Stimulated activated naive CD8-positive, alpha-beta T cell treated with anti-CD3 and anti-CD28 coated beads, Interleukin-15, amount 100 ng/mL, for 72 hours (primary cell): ENCODE measurements around the gene R3HDM1.
"Not testable (repeated sequence)": the region's sequence is repeated elsewhere in the genome, so short reads cannot be mapped to it uniquely, and the experiment has no call there.

Source experiments
- ATAC-seq: fragments of 150-1000 bp; cut with Tn5 transposase; 2 replicates; pipeline ENCODE4 v1.10.0; 2021; ENCODE audit warnings: mild to moderate bottlenecking, moderate library complexity
- DNase-seq, 2 donors: peaks; one replicate each; pipeline ENCODE4 v3.0.0; 2021 to 2022
- H3K27ac Mint-ChIP-seq, 2 donors: one replicate each; pipeline ENCODE4 v1.8.0; 2022; ENCODE audit warnings: mild to moderate bottlenecking in 2 of 2, mixed read lengths in 2 of 2, moderate library complexity in 2 of 2
- H3K27me3 Mint-ChIP-seq: one replicate; pipeline ENCODE4 v1.8.0; 2022; ENCODE audit warnings: mixed read lengths
- H3K4me1 Mint-ChIP-seq: one replicate; pipeline ENCODE4 v1.8.0; 2022; ENCODE audit warnings: mild to moderate bottlenecking, mixed read lengths
- H3K4me3 Mint-ChIP-seq, 2 donors: one replicate each; pipeline ENCODE4 v1.8.0; 2022; ENCODE audit warnings: mild to moderate bottlenecking in 2 of 2, mixed read lengths in 2 of 2, moderate library complexity in 1 of 2
- H3K9me3 Mint-ChIP-seq, 2 donors: one replicate each; pipeline ENCODE4 v1.8.0; 2022; ENCODE audit warnings: mixed read lengths in 2 of 2

The R3HDM1 gene

GRCh38 chr2:135701442-135701841 is 170.2 kb downstream of the R3HDM1 start:
- H3K4me1 Mint-ChIP-seq: no peaks in the 10 kb centered on the region
- no peak overlapping the region for H3K4me3 Mint-ChIP-seq
- no peak overlapping the region for H3K27ac Mint-ChIP-seq
- DNase-seq (no peak), ATAC-seq (no peak)
- H3K9me3 Mint-ChIP-seq: no peaks in the 10 kb centered on the region
- H3K27me3 Mint-ChIP-seq: no peaks in the 10 kb centered on the region

- H3K4me1 Mint-ChIP-seq: no peaks in the 10 kb centered on the region
- H3K9me3 Mint-ChIP-seq: no peaks in the 10 kb centered on the region
- no peak for DNase-seq
- no peak for ATAC-seq
- H3K27ac Mint-ChIP-seq: no peak overlapping the region
- H3K4me3 Mint-ChIP-seq: no peak overlapping the region
- H3K27me3 Mint-ChIP-seq: no peaks in the 10 kb centered on the region
Observed at GRCh38 chr2:135703300-135703699, 172.0 kb downstream of the R3HDM1 start.

DNA sequence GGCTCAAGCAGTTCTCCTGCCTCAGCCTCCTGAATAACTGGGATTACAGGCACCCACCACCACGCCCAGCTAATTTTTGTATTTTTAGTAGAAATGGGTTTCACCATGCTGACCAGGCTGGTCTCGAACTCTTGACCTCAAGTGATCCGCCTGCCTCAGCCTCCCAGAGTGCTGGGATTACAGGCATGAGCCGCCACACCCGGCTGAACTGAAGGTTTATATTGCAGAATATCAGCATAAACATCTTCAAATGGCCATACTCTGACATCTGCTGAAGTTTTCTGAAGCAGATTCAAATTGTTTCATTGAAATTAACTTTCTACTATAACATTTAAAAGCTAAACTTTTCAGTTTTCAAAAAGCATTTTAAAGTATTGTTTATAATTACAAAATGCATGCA is 172.8 kb downstream of the R3HDM1 start:
- not testable (repeated sequence) for H3K4me1 Mint-ChIP-seq, ATAC-seq, H3K4me3 Mint-ChIP-seq, H3K27me3 Mint-ChIP-seq, DNase-seq, H3K9me3 Mint-ChIP-seq, H3K27ac Mint-ChIP-seq

GRCh38 chr2:135708159-135708558 is 176.9 kb downstream of the R3HDM1 start:
- no peak overlapping the region for H3K27ac Mint-ChIP-seq
- DNase-seq: no peak
- no peak for ATAC-seq
- no peak overlapping the region for H3K4me3 Mint-ChIP-seq
- H3K4me1 Mint-ChIP-seq: peaks cover 7% of the 10 kb centered on the region
- H3K27me3 Mint-ChIP-seq: no peaks in the 10 kb centered on the region
- no peaks in the 10 kb centered on the region for H3K9me3 Mint-ChIP-seq

DNA sequence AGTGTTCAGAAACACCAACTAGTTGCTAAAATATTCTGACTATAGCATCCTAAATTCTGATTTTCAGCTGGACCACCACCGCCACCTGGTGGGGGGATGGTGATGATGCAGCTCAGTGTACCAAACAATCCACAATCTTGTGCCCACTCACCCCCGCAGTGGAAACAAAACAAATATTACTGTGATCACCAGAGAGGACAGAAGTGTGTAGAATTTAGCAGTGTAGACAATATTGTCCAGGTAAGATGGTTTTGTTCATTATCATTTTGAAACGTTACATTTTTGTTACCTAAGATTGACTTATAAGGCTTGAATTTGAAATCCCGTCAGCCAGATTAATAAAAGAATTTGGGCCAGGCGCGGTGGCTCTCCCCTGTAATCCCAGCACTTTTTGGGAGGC is 178.7 kb downstream of the R3HDM1 start:
- ATAC-seq (peak; percentile 40), DNase-seq (peak; percentile 63 to 66)
- H3K4me1 Mint-ChIP-seq: peaks cover 7% of the 10 kb centered on the region
- H3K4me3 Mint-ChIP-seq: no peak overlapping the region
- no peaks in the 10 kb centered on the region for H3K9me3 Mint-ChIP-seq
- H3K27me3 Mint-ChIP-seq: no peaks in the 10 kb centered on the region
- H3K27ac Mint-ChIP-seq: no peak overlapping the region

GRCh38 chr2:135715086-135715485 is 183.8 kb downstream of the R3HDM1 start:
- not testable (repeated sequence) for H3K4me1 Mint-ChIP-seq, H3K4me3 Mint-ChIP-seq, ATAC-seq, H3K27me3 Mint-ChIP-seq, H3K27ac Mint-ChIP-seq, DNase-seq, H3K9me3 Mint-ChIP-seq

DNA sequence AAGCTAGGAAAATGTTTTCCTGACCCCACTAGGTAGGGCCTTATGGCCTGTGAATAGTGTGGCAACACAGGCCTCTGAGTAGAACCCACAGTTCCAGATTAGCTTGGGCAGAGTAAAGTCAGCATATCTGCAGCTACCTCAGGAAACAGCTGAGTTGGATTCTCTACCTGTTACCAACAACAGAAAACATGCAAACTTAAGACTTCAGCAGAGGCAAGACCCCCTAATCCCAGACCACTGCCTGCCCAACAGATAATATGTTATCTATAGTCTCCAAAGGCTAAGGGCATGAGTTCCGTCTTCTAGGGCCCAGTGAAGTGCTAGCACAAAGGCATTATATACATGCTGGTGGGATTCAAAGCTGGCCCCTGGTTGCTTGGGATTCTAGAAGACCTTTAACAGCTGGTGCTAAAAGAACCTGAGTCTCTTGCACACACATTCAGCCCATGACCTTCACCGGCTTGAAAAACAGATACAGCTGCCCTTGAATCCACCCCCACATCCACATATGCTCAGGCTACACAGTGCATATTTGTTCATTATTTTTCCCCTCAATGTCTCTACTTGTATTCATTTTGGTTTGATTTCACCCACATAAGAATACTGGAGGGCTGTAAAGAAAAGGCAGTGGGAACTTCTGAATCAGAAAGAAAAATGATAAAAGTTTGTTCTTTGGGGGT is 196.9 kb downstream of the R3HDM1 start:
- H3K4me3 Mint-ChIP-seq: no peak overlapping the region
- ATAC-seq (no peak), DNase-seq (no peak)
- H3K27me3 Mint-ChIP-seq: no peaks in the 10 kb centered on the region
- peaks cover 9% of the 10 kb centered on the region for H3K4me1 Mint-ChIP-seq
- no peaks in the 10 kb centered on the region for H3K9me3 Mint-ChIP-seq
- no peak overlapping the region for H3K27ac Mint-ChIP-seq

- Mint-ChIP-seq H3K9me3 (no peaks in the 10 kb centered on the region), H3K27ac (peak overlapping the region; percentile 1 to 3), H3K4me3 (peak overlapping the region in 1 of 2 donors; percentile 5), H3K4me1 (peaks cover 15% of the 10 kb centered on the region), H3K27me3 (no peaks in the 10 kb centered on the region)
- ATAC-seq: peak; percentile 26
- DNase-seq: no peak
Observed at GRCh38 chr2:135732561-135732960, 201.3 kb downstream of the R3HDM1 start.

DNA sequence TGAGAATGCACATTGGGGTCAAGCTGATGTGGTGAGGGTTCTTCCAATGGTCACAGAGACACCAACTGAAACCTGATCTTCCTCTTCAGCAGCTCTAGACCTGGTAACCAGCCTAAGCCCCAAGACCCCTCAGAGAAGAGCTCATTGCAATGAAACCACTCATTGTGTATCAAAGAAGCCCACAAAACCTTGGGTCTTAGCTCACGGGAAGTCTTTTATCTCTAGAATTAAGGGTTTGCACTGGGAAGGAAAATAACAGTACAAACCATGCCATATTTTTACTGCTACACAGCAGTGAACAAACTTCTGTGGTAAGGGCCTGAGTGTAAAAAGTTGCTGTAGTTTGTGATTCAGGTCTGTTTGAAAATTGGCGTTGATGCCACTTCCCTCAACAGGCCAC is 201.8 kb downstream of the R3HDM1 start:
- H3K27me3 Mint-ChIP-seq: no peaks in the 10 kb centered on the region
- no peaks in the 10 kb centered on the region for H3K9me3 Mint-ChIP-seq
- ATAC-seq (no peak), DNase-seq (no peak)
- H3K4me3 Mint-ChIP-seq: no peak overlapping the region
- H3K27ac Mint-ChIP-seq: no peak overlapping the region
- H3K4me1 Mint-ChIP-seq: peaks cover 15% of the 10 kb centered on the region

GRCh38 chr2:135736546-135736945 is 205.3 kb downstream of the R3HDM1 start:
- no peaks in the 10 kb centered on the region for H3K27me3 Mint-ChIP-seq
- no peak for DNase-seq
- H3K4me1 Mint-ChIP-seq: peaks cover 20% of the 10 kb centered on the region
- no peak overlapping the region for H3K27ac Mint-ChIP-seq
- no peaks in the 10 kb centered on the region for H3K9me3 Mint-ChIP-seq
- no peak overlapping the region for H3K4me3 Mint-ChIP-seq
- no peak for ATAC-seq

DNA sequence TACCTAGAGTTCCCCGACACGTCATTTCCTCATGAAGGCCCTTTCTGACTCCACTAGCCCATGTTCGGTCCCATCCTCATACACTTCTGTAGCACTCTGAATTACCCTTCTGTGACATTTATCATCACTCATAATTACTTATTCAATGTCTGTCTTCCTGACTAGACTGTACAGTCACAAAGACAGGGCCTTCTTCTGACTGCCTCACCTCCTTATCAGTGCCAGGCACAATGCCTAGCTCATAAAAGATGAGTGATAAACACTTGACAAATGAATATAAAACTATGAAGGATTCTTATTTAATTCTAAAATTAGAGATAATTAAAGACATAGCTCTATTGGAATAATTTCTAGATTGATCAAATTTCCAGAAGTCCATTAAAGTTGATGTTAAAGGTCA is 208.9 kb downstream of the R3HDM1 start:
- no peak for ATAC-seq
- peaks cover 20% of the 10 kb centered on the region for H3K4me1 Mint-ChIP-seq
- H3K27me3 Mint-ChIP-seq: no peaks in the 10 kb centered on the region
- H3K9me3 Mint-ChIP-seq: no peaks in the 10 kb centered on the region
- DNase-seq: no peak
- no peak overlapping the region for H3K4me3 Mint-ChIP-seq
- H3K27ac Mint-ChIP-seq: no peak overlapping the region

- Mint-ChIP-seq H3K4me1 (peaks cover 25% of the 10 kb centered on the region), H3K4me3 (no peak overlapping the region), H3K27me3 (no peaks in the 10 kb centered on the region), H3K27ac (no peak overlapping the region), H3K9me3 (no peaks in the 10 kb centered on the region)
- DNase-seq (no peak), ATAC-seq (no peak)
Observed at GRCh38 chr2:135741043-135741394, 209.7 kb downstream of the R3HDM1 start.

DNA sequence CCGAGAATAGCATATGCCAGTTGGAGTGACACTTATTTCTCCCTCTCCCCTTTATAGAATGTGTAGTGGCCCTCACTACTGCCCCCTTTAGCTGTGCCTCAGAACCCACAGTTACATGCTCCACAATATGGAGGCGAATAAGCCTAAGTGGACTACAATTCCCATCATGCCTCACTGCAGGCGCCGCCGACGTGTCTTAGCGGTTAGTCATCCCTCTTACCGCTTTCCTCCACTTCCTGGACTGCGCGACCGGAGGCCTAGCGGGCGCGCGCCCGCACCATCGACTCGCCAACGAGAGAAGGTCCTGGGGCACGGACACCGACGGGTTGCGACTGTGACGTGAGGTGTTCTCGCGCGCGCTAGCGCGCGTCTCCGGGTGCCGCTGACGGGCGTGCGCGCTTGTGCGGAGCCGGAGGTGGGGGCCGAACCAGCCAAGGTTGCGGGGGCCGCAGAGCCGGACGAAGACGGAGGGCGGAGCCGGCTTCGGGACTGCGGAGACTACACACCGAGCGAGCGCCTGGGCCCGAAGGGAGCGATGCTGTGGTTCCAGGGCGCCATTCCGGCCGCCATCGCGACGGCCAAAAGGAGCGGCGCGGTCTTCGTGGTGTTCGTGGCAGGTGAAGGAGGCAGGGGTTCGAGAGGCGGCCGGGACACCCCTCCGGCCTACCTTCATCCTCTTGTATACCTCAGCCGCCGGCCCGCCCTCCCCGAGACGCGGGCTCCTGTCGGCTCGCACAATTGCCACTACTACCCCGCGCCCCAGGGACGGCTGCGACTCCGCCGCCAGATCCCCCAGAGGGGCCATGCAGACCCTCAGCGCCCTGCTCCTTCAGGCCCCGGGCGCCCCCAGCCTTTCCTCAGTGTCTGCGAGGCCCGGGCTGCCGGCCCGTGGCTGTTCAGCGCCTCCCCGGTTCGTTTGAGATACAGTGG is 210.4 kb downstream of the R3HDM1 start, which contains the start of gene UBXN4:
UBXN4 (plus strand) TSS at position 461 of the 930 bp plus-strand sequence; CDS start at position 536, 75 bp downstream.
- peak within 1 kb of the TSS; percentile 99 to 100 for H3K27ac Mint-ChIP-seq
- H3K4me1 Mint-ChIP-seq: peaks cover 31% of the 10 kb centered on the region
- H3K27me3 Mint-ChIP-seq: no peaks in the 10 kb centered on the region
- H3K4me3 Mint-ChIP-seq: peak within 1 kb of the TSS; percentile 96 to 99
- peak; percentile 95 for ATAC-seq
- peak; percentile 91 to 97 for DNase-seq
- no peaks in the 10 kb centered on the region for H3K9me3 Mint-ChIP-seq

GRCh38 chr2:135742325-135742757 is 211.1 kb downstream of the R3HDM1 start:
- DNase-seq (no peak), ATAC-seq (peak; percentile 27)
- no peaks in the 10 kb centered on the region for H3K27me3 Mint-ChIP-seq
- H3K27ac Mint-ChIP-seq: peak overlapping the region; percentile 99 to 100
- H3K4me3 Mint-ChIP-seq: peak overlapping the region; percentile 96 to 99
- H3K9me3 Mint-ChIP-seq: no peaks in the 10 kb centered on the region
- H3K4me1 Mint-ChIP-seq: peaks cover 35% of the 10 kb centered on the region

GRCh38 chr2:135743860-135744259 is 212.6 kb downstream of the R3HDM1 start:
- H3K4me1 Mint-ChIP-seq: peaks cover 35% of the 10 kb centered on the region
- H3K27me3 Mint-ChIP-seq: no peaks in the 10 kb centered on the region
- H3K27ac Mint-ChIP-seq: peak overlapping the region in 1 of 2 donors; percentile 19
- H3K9me3 Mint-ChIP-seq: no peaks in the 10 kb centered on the region
- ATAC-seq: no peak
- no peak for DNase-seq
- peak overlapping the region; percentile 68 to 69 for H3K4me3 Mint-ChIP-seq

DNA sequence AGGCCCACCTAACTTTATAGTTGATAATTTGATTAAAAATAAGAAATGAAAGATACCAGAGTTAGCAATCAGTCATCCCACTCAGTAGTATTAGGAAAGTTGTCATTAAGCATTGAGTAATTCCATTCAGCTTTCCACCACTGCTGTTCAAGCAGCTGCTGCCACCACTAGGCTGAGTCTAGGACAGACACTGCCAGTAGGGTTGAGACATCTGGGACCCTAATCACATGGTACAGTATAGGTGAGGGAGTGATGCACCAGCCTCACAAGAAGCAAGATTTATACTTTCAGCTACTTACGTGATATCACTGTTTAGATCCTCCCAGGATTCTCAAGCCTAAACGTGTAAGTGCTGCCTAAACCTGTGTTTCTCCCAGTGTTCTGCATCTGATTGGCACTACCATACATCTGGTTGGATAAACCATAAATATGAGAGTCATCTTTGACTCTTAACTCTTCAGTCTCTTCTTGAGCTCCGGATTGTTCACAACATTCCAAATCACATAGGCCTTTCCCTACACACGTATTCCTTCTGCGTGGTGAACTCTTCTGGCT is 213.6 kb downstream of the R3HDM1 start:
- peak overlapping the region in 1 of 2 donors; percentile 50 for H3K27ac Mint-ChIP-seq
- ATAC-seq (peak; percentile 21), DNase-seq (peak in 1 of 2 donors; percentile 26)
- H3K4me1 Mint-ChIP-seq: peaks cover 35% of the 10 kb centered on the region
- no peaks in the 10 kb centered on the region for H3K27me3 Mint-ChIP-seq
- peak overlapping the region in 1 of 2 donors; percentile 68 for H3K4me3 Mint-ChIP-seq
- H3K9me3 Mint-ChIP-seq: no peaks in the 10 kb centered on the region
